ENCODE results near the gene TNIK. TPM values are rescaled to one million over a fixed set of nuclear protein-coding genes. Genes with fewer than 3 reads are reported as not detected.

Gene TNIK
- total RNA-seq, 1 experiment from 2014 or later = 0.69 TPM

DNA sequence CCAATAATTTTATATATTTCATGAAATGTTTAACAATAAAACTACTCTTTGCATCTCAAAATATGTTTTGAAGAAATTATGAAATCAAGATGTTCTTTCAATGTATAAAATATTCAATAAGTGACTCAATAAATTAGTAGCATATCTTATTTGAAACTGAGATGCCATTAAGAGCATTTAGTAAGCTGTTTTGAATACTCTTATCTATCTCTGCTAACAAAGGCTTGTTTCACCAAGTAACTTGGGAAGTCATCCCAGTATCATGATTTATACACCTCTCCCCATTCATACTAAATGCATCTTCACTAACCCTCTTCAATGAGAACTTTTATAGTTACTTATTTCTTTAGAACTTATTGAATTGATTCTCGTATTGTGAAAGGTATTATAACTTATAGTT is 43.1 kb downstream of the TNIK start:
- no peak for DNase-seq (ENCODE audit: low spot score)
- ChIA-PET POLR2A (ENCODE audit: low non-redundant PET) (no interaction called here), CTCF (no interaction called here)
- TF ChIP-seq, protein P1, sequence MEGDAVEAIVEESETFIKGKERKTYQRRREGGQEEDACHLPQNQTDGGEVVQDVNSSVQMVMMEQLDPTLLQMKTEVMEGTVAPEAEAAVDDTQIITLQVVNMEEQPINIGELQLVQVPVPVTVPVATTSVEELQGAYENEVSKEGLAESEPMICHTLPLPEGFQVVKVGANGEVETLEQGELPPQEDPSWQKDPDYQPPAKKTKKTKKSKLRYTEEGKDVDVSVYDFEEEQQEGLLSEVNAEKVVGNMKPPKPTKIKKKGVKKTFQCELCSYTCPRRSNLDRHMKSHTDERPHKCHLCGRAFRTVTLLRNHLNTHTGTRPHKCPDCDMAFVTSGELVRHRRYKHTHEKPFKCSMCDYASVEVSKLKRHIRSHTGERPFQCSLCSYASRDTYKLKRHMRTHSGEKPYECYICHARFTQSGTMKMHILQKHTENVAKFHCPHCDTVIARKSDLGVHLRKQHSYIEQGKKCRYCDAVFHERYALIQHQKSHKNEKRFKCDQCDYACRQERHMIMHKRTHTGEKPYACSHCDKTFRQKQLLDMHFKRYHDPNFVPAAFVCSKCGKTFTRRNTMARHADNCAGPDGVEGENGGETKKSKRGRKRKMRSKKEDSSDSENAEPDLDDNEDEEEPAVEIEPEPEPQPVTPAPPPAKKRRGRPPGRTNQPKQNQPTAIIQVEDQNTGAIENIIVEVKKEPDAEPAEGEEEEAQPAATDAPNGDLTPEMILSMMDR (conservative IDR thresholded peaks at IDR 0.05; ENCODE audit: low read depth, low read length) = no peak
- TF ChIP-seq EZH2 (IDR thresholded peaks at IDR 0.05; ENCODE audit: borderline replicate concordance, low read depth, low read length, poor library complexity, severe bottlenecking) = no peak
- Histone ChIP-seq H3K27ac (ENCODE audit: low read depth, low read length, poor library complexity, severe bottlenecking) (no peak overlapping the region), H3K36me3 (ENCODE audit: insufficient read depth, low read length, poor library complexity, severe bottlenecking) (no peaks in the 10 kb centered on the region), H3K4me3 (ENCODE audit: low read depth, low read length, poor library complexity, severe bottlenecking) (no peak overlapping the region), H3K27me3 (replicated peaks; ENCODE audit: insufficient read depth, low read depth, low read length, poor library complexity) (no peaks in the 10 kb centered on the region), H3K4me1 (ENCODE audit: insufficient read depth, low read length, poor library complexity, severe bottlenecking) (no peaks in the 10 kb centered on the region), H3K9me3 (ENCODE audit: low read depth, low read length, poor library complexity, severe bottlenecking) (no peaks in the 10 kb centered on the region)
- intact Hi-C loops (cut with micrococcal nuclease; ENCODE audit: unreplicated experiment) = no loop called here
- BruUV-seq (replicated peaks) = no TSS peak

DNA sequence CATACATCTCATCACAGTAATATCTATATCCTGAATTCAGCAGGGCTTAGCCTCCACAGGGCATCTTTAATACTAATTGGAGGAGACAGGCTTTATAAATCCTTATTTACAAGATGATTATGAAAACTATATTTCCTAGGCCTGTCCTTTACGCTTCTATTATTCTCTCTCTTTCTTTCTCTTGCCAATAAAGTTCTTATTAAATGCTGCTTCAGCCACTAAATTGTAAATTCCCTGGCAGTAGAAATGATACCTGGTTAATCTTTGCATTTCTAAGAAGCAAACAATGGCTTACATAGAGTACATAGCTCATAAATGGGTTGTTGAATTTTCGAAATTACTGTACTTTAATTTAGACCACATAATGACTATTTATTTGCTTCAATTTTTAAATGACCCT is 43.5 kb downstream of the TNIK start:
- DNase-seq (ENCODE audit: low spot score) = no peak
- TF ChIP-seq EZH2 (IDR thresholded peaks at IDR 0.05; ENCODE audit: borderline replicate concordance, low read depth, low read length, poor library complexity, severe bottlenecking) = no peak
- TF ChIP-seq, protein P1 (conservative IDR thresholded peaks at IDR 0.05; ENCODE audit: low read depth, low read length) = no peak
- Histone ChIP-seq H3K27ac (ENCODE audit: low read depth, low read length, poor library complexity, severe bottlenecking) (no peak overlapping the region), H3K9me3 (ENCODE audit: low read depth, low read length, poor library complexity, severe bottlenecking) (no peaks in the 10 kb centered on the region), H3K36me3 (ENCODE audit: insufficient read depth, low read length, poor library complexity, severe bottlenecking) (no peaks in the 10 kb centered on the region), H3K27me3 (replicated peaks; ENCODE audit: insufficient read depth, low read depth, low read length, poor library complexity) (no peaks in the 10 kb centered on the region), H3K4me1 (ENCODE audit: insufficient read depth, low read length, poor library complexity, severe bottlenecking) (no peaks in the 10 kb centered on the region), H3K4me3 (ENCODE audit: low read depth, low read length, poor library complexity, severe bottlenecking) (no peak overlapping the region)
- intact Hi-C loops (cut with micrococcal nuclease; ENCODE audit: unreplicated experiment) = no loop called here
- POLR2A ChIA-PET (ENCODE audit: low non-redundant PET) = no interaction called here
- no TSS peak for BruUV-seq (replicated peaks)
- CTCF ChIA-PET = no interaction called here

DNA sequence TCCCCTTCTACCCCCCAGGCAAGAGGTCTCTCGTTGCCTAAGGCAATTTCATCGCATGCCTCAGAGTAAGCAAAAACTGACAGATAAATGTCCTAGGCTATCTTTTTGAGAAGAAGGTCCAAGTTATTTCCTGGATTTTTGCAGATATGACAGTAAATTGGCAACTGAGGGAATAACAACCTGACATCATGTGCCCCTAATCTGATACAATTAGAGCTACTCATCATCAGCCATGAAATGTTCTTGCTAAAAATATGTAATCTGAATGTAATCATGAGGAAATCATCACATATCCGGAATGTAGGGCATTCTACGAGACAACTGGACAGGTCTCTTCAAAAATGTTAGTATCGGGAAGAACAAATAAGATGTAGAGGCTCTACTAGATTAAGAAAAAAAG is 44.1 kb downstream of the TNIK start:
- no peaks in the 10 kb centered on the region for H3K36me3 ChIP-seq (ENCODE audit: insufficient read depth, low read length, poor library complexity, severe bottlenecking)
- H3K27ac ChIP-seq (ENCODE audit: low read depth, low read length, poor library complexity, severe bottlenecking) = no peak overlapping the region
- no TSS peak for BruUV-seq (replicated peaks)
- DNase-seq (ENCODE audit: low spot score) = no peak
- POLR2A ChIA-PET (ENCODE audit: low non-redundant PET) = no interaction called here
- TF ChIP-seq, protein P1 (conservative IDR thresholded peaks at IDR 0.05; ENCODE audit: low read depth, low read length) = no peak
- TF ChIP-seq EZH2 (IDR thresholded peaks at IDR 0.05; ENCODE audit: borderline replicate concordance, low read depth, low read length, poor library complexity, severe bottlenecking) = no peak
- CTCF ChIA-PET = no interaction called here
- intact Hi-C loops (cut with micrococcal nuclease; ENCODE audit: unreplicated experiment) = no loop called here
- H3K4me3 ChIP-seq (ENCODE audit: low read depth, low read length, poor library complexity, severe bottlenecking) = no peak overlapping the region
- H3K4me1 ChIP-seq (ENCODE audit: insufficient read depth, low read length, poor library complexity, severe bottlenecking) = no peaks in the 10 kb centered on the region
- H3K27me3 ChIP-seq (replicated peaks; ENCODE audit: insufficient read depth, low read depth, low read length, poor library complexity) = no peaks in the 10 kb centered on the region
- no peaks in the 10 kb centered on the region for H3K9me3 ChIP-seq (ENCODE audit: low read depth, low read length, poor library complexity, severe bottlenecking)

Data from A673 (cell line).